Transverse colon (tissue), 3 donors: Measurements from ENCODE around the gene ATOH8.

ENCODE experiments used
- POLR2A ChIP-seq: fragments of 450-650 bp; IDR thresholded peaks from one replicate; pipeline ENCODE4 v1.6.1; 2016; ENCODE audit warnings: antibody characterized with exemption, mild to moderate bottlenecking, moderate library complexity
- TF ChIP-seq, protein P1 (sequence below), 5 experiments: fragments of 200-600 bp in 3 of 5; fragments of 450-650 bp in 2 of 5; sonication (generic) in 3 of 5; IDR thresholded peaks; 1 replicate in 2 of 5; 2 replicates in 3 of 5; pipeline ENCODE4 v1.5.1; 2016 to 2017; ENCODE audit warnings: antibody characterized with exemption in 5 of 5, inconsistent platforms in 3 of 5, mild to moderate bottlenecking in 2 of 5, moderate library complexity in 1 of 5

DNA sequence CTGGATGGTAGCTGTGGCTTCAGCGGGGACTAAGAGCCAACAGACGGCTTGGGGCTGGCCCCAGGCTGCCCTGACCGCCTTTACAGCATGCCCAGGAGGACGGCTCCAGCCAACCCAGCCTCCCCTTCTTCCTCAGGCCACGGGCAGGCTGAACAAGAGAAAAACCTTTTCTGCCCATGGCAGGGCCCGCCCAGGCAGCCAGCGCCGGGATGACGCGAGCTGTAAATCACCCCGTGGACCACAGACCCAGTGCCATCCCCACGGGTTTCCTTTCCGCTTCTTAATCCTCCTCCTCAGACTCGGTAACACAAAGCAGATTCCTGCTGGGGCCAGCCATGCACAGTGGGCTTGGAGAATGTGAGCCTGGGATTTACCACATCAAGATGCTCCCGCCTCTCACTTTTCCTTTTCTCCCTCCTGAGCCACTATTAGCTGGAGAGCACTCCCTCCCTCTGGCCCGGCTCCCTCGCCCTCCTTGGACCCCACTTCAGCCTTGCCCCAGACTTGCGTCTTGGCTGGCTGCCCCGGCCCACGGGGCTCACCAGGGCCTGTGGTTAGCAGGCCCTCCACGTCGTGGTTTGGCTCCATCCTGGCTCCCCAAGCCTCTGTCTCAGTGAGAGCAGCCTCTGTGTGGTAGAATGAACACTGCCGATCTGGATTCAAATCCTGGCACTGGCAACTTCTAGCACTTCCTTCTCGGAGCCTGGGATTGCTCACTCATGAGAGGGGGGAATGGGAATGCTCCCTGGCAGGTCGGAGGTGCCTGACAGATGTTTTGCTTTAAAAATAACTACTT, 31.4 kb downstream of the ATOH8 start:
- TF ChIP-seq POLR2A, result no peak
- TF ChIP-seq, protein P1, sequence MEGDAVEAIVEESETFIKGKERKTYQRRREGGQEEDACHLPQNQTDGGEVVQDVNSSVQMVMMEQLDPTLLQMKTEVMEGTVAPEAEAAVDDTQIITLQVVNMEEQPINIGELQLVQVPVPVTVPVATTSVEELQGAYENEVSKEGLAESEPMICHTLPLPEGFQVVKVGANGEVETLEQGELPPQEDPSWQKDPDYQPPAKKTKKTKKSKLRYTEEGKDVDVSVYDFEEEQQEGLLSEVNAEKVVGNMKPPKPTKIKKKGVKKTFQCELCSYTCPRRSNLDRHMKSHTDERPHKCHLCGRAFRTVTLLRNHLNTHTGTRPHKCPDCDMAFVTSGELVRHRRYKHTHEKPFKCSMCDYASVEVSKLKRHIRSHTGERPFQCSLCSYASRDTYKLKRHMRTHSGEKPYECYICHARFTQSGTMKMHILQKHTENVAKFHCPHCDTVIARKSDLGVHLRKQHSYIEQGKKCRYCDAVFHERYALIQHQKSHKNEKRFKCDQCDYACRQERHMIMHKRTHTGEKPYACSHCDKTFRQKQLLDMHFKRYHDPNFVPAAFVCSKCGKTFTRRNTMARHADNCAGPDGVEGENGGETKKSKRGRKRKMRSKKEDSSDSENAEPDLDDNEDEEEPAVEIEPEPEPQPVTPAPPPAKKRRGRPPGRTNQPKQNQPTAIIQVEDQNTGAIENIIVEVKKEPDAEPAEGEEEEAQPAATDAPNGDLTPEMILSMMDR (IDR thresholded peaks at IDR 0.05), result no peak
